Measurements from ENCODE around the gene ST7.
A peak's percentile ranks its signal among the peaks of the same experiment; 100 is the strongest.

Gene ST7

DNA sequence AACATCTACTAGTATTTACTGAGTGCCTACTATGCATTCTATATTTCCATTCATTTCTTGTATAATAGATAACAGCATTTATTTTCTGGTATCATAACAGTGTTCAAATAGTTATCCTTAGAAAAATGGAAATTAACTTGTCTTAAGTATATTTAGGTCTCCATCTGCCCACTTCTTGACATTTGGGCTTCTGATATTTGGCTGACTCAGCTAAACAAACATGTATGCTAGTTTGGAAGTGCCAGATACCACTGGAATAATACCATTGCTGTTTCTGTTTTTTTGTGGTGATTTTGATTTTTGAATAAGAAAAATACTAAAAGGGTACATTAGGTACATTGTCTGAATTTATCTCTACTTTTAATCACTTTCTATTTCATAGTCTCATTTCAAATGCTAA is 169.2 kb downstream of the ST7 start:
- DNase-seq (ENCODE audit: insufficient read length, low spot score) (no peak), FAIRE-seq (no peak)
- TF ChIP-seq POLR2A (IDR thresholded peaks at IDR 0.05; ENCODE audit: low read depth, low read length), result no peak

GRCh38 chr7:117123311-117123926 is 170.1 kb downstream of the ST7 start:
- no peak for TF ChIP-seq POLR2A (IDR thresholded peaks at IDR 0.05; ENCODE audit: low read depth, low read length)
- no peak for FAIRE-seq
- no peak for DNase-seq (ENCODE audit: insufficient read length, low spot score)

GRCh38 chr7:117124591-117125220 is 171.4 kb downstream of the ST7 start:
- FAIRE-seq, result peak; percentile 100
- no peak for TF ChIP-seq POLR2A (IDR thresholded peaks at IDR 0.05; ENCODE audit: low read depth, low read length)
- DNase-seq (ENCODE audit: insufficient read length, low spot score), result no peak

DNA sequence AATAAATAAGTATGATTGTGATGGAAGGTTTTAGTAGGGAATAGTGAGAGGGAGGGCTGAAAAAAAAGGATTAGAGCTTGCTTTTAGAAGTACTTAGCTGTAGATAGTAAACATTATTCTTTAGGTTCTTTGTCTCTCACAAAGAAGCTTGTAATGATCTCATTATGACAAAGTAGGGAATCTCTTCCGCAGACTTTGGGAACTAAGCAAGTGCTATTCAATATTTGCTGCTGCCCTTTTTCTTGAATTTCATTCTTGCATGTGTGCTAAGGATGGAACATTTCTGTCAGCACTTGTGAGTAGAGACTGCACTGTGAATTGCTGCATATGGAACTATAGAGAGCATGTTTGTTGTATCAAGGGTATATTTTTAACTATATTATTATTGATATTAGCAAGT is 173.4 kb downstream of the ST7 start:
- FAIRE-seq (no peak), DNase-seq (ENCODE audit: insufficient read length, low spot score) (no peak)
- TF ChIP-seq POLR2A (IDR thresholded peaks at IDR 0.05; ENCODE audit: low read depth, low read length), result no peak

GRCh38 chr7:117127585-117128168 is 174.4 kb downstream of the ST7 start:
- no peak for TF ChIP-seq POLR2A (IDR thresholded peaks at IDR 0.05; ENCODE audit: low read depth, low read length)
- FAIRE-seq (peak; percentile 70), DNase-seq (ENCODE audit: insufficient read length, low spot score) (no peak)

GRCh38 chr7:117129521-117129955 is 176.2 kb downstream of the ST7 start:
- TF ChIP-seq POLR2A (IDR thresholded peaks at IDR 0.05; ENCODE audit: low read depth, low read length), result no peak
- FAIRE-seq (no peak), DNase-seq (ENCODE audit: insufficient read length, low spot score) (no peak)

GRCh38 chr7:117130262-117130661 is 177.0 kb downstream of the ST7 start:
- FAIRE-seq, result no peak
- no peak for DNase-seq (ENCODE audit: insufficient read length, low spot score)
- no peak for TF ChIP-seq POLR2A (IDR thresholded peaks at IDR 0.05; ENCODE audit: low read depth, low read length)

GRCh38 chr7:117132321-117133120 is 179.2 kb downstream of the ST7 start:
- peak; percentile 94 for FAIRE-seq
- DNase-seq (ENCODE audit: insufficient read length, low spot score), result no peak
- no peak for TF ChIP-seq POLR2A (IDR thresholded peaks at IDR 0.05; ENCODE audit: low read depth, low read length)

DNA sequence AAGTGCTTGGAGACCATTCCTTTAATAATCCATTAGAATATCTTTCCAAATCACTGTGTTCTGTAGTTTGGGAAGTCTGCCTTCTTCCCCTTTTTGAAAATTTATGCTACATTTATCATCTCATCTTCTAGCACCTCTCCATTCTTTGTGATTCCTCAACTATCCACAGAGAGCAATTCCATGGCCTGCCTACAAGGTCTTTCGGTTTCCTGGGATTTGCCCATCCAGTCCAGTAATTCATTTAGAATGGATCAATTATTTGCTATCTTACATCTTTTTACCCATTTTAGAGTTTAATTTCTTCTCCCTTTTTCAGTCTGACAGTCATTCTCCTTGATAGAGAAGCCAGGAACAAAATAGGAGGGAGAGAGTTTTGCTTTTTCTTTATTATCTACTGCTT is 179.8 kb downstream of the ST7 start:
- DNase-seq (ENCODE audit: insufficient read length, low spot score) (no peak), FAIRE-seq (no peak)
- no peak for TF ChIP-seq POLR2A (IDR thresholded peaks at IDR 0.05; ENCODE audit: low read depth, low read length)

- FAIRE-seq, result no peak
- TF ChIP-seq POLR2A (IDR thresholded peaks at IDR 0.05; ENCODE audit: low read depth, low read length), result no peak
These were observed 181.1 kb downstream of the ST7 start for GRCh38 chr7:117134411-117134810.

GRCh38 chr7:117134889-117135552 is 181.7 kb downstream of the ST7 start:
- TF ChIP-seq POLR2A (IDR thresholded peaks at IDR 0.05; ENCODE audit: low read depth, low read length), result no peak
- peak; percentile 36 for FAIRE-seq
- no peak for DNase-seq (ENCODE audit: insufficient read length, low spot score)

More at GRCh38 chr7:117134411-117134810, 181.1 kb downstream of the ST7 start:
- no peak for DNase-seq (ENCODE audit: insufficient read length, low spot score)

DNA sequence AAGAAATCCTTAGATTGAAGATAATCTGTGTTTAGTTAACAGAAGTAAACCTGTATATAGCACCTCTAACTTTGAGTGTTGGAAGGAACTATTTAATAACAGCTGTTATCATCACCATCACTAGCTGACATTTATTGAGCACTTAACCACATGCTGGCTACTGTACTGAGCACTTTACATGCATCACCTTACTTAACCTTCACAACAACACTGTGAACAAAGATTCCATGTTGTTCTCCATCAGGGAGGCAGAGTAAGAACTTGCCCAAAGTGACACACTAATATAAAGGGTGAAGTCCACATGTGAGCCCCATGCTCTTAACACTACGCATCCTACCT is 182.2 kb downstream of the ST7 start:
- DNase-seq (ENCODE audit: insufficient read length, low spot score), result no peak
- peak; percentile 67 for FAIRE-seq
- no peak for TF ChIP-seq POLR2A (IDR thresholded peaks at IDR 0.05; ENCODE audit: low read depth, low read length)

DNA sequence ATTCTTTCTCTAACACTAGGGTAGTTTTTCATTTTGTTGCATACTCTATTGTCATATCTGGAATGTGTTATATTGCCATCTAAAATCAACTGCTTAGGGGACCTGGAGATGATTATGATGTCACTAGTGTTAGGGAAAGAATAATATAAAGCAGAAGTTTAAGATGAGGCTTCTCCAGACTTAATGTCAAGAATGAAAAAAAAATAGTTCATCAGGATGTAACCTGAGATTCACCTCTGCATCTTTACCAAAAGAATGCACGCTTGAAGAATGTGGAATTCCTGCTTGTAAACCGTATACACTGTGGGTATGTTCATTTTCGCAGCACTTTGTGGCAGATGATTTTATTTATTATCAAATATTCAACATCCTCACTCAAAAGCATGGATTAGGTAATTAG is 184.6 kb downstream of the ST7 start:
- no peak for TF ChIP-seq POLR2A (IDR thresholded peaks at IDR 0.05; ENCODE audit: low read depth, low read length)
- FAIRE-seq, result no peak

GRCh38 chr7:117138495-117138894 is 185.2 kb downstream of the ST7 start:
- FAIRE-seq (no peak), DNase-seq (ENCODE audit: insufficient read length, low spot score) (no peak)
- no peak for TF ChIP-seq POLR2A (IDR thresholded peaks at IDR 0.05; ENCODE audit: low read depth, low read length)

More for the DNA sequence above, 184.6 kb downstream of the ST7 start:
- DNase-seq (ENCODE audit: insufficient read length, low spot score), result no peak
